NT2/D1 (cell line): ENCODE measurements around the gene CDADC1.

ENCODE experiments used
- SUZ12 ChIP-seq: IDR thresholded peaks from 2 replicates; pipeline ENCODE4 v1.6.1; 2011; ENCODE audit not compliant: insufficient read length, insufficient read depth; ENCODE audit errors: extremely low read depth
- ZNF274 ChIP-seq: IDR thresholded peaks from 2 replicates; pipeline ENCODE4 v1.6.1; 2011; ENCODE audit warnings: mild to moderate bottlenecking, low read depth, low read length

- no peak for TF ChIP-seq SUZ12
- TF ChIP-seq ZNF274, result no peak
Measured at GRCh38 chr13:49241296-49241695, 6.4 kb upstream of the CDADC1 start.
